K562 (cell line): Measurements from ENCODE around the gene HNRNPK. TPM values are rescaled to one million over a fixed set of nuclear protein-coding genes. Genes with fewer than 3 reads are reported as not detected.

Experiments used
- ATAC-seq: fragments of 200-7000 bp; cut with Tn5 transposase; 3 replicates; pipeline ENCODE4 v1.9.1; 2020; ENCODE audit warnings: moderate library complexity
- BruUV-seq: library from RNA; stranded (reverse); fragments of 400-500 nt; replicated peaks from 2 replicates; lab custom pipeline; 2021; lab: Mats Ljungman, UMichigan
- CTCF ChIA-PET: fragments of 300-600 bp; formaldehyde crosslinking; extraction: SDS; loops from one replicate; lab custom pipeline; 2021; ENCODE audit warnings: low intra/inter-chr PET ratio; lab: Yijun Ruan, JAX
- POLR2A ChIA-PET: fragments of 300-600, 350-650 bp; sonication (Branson Sonifier 250); formaldehyde crosslinking; extraction: SDS; loops from one replicate; lab custom pipeline; 2021; ENCODE audit warnings: antibody characterized with exemption, inconsistent platforms; lab: Yijun Ruan, JAX
- DNase-seq, 4 experiments: peaks; one replicate each; pipeline versions ENCODE4 v3.0.0 to v3.0.0-alpha.2; 2011 to 2018; ENCODE audit warnings: low spot score in 3 of 4, mixed read lengths in 3 of 4; ENCODE audit errors: extremely low read depth in 1 of 4
- FAIRE-seq: peaks from 2 replicates; lab custom pipeline; 2011; peaks lifted over from hg19 to GRCh38; lab: Jason Lieb, UNC
- H2AFZ ChIP-seq: 2 replicates; pipeline ENCODE4 v1.6.0; 2011; ENCODE audit warnings: low read depth, low read length, control low read depth, inconsistent platforms
- H3K27ac ChIP-seq: fragments of 200-600 bp; 3 replicates; pipeline ENCODE4 v1.8.0; 2011; ENCODE audit warnings: low read depth, mild to moderate bottlenecking, control low read depth, inconsistent platforms, low read length, moderate library complexity, mixed read lengths; ENCODE audit errors: extremely low read depth
- H3K27me3 ChIP-seq, 2 experiments: fragments of 300-600 bp in 1 of 2; 2 replicates in 1 of 2; 3 replicates in 1 of 2; pipeline versions ENCODE4 v1.6.0 to v1.8.0; 2011; ENCODE audit warnings: inconsistent platforms in 2 of 2, low read length in 2 of 2, mild to moderate bottlenecking in 1 of 2, mixed read lengths in 1 of 2, moderate library complexity in 1 of 2; ENCODE audit not compliant: control insufficient read depth in 2 of 2, insufficient read depth in 2 of 2
- H3K36me3 ChIP-seq: fragments of 300-600 bp; 3 replicates; pipeline ENCODE4 v1.8.0; 2011; ENCODE audit warnings: mild to moderate bottlenecking, low read length, inconsistent platforms; ENCODE audit not compliant: control insufficient read depth, insufficient read depth
- H3K4me1 ChIP-seq, 2 experiments: fragments of 200-600 bp in 1 of 2; replicated peaks in 1 of 2; 2 replicates in 1 of 2; 3 replicates in 1 of 2; pipeline versions ENCODE4 v1.5.1 to v1.8.0; 2011; ENCODE audit warnings: inconsistent platforms in 2 of 2, low read length in 2 of 2, mild to moderate bottlenecking in 1 of 2, mixed read lengths in 1 of 2, moderate library complexity in 1 of 2; ENCODE audit not compliant: control insufficient read depth in 2 of 2, insufficient read depth in 2 of 2
- H3K4me2 ChIP-seq: 2 replicates; pipeline ENCODE4 v1.6.1; 2011; ENCODE audit warnings: low read length, control low read depth, inconsistent platforms, mixed read lengths; ENCODE audit not compliant: insufficient read depth
- H3K4me3 ChIP-seq: fragments of 200-600 bp; sonication (generic), shearing (Covaris generic); 2 replicates; pipeline ENCODE4 v1.5.1; 2016; ENCODE audit warnings: control low read depth, inconsistent platforms
- H3K79me2 ChIP-seq: fragments of 200-600 bp; 3 replicates; pipeline ENCODE4 v1.8.0; 2011; ENCODE audit warnings: low read length, inconsistent platforms; ENCODE audit not compliant: control insufficient read depth, insufficient read depth
- H3K9ac ChIP-seq, 2 experiments: 2 replicates each; pipeline versions ENCODE4 v1.6.0 to v1.6.1; 2011; ENCODE audit warnings: low read depth in 2 of 2, low read length in 2 of 2, control low read depth in 1 of 2, inconsistent platforms in 1 of 2, mild to moderate bottlenecking in 1 of 2, mixed read lengths in 1 of 2; ENCODE audit not compliant: insufficient read depth in 1 of 2
- H3K9me1 ChIP-seq: one replicate; pipeline ENCODE4 v1.6.0; 2011; ENCODE audit warnings: inconsistent platforms, mild to moderate bottlenecking, low read length, moderate library complexity; ENCODE audit not compliant: control insufficient read depth, insufficient read depth
- H3K9me3 ChIP-seq: replicated peaks from 2 replicates; pipeline ENCODE4 v1.5.1; 2011; ENCODE audit warnings: low read depth, low read length, inconsistent platforms; ENCODE audit not compliant: control insufficient read depth, insufficient read depth
- H4K20me1 ChIP-seq: replicated peaks from 2 replicates; pipeline ENCODE4 v1.6.1; 2011; ENCODE audit warnings: low read length, inconsistent platforms, mixed read lengths; ENCODE audit not compliant: control insufficient read depth, insufficient read depth
- ATF6 ChIP-seq: sonication (generic); formaldehyde crosslinking; IDR thresholded peaks from 2 replicates; pipeline ENCODE4 v1.4.0; 2020; ENCODE audit warnings: mild to moderate bottlenecking, missing genetic modification reagents
- CBFA2T2 ChIP-seq: fragments of 450-650 bp; conservative IDR thresholded peaks from 2 replicates; pipeline ENCODE4 v1.6.1; 2017; ENCODE audit warnings: mild to moderate bottlenecking
- CBX8 ChIP-seq: fragments of 200-600 bp; sonication (generic); IDR thresholded peaks from 2 replicates; pipeline ENCODE4 v1.6.1; 2012; ENCODE audit warnings: borderline replicate concordance, mixed run types, low read depth, mild to moderate bottlenecking, moderate library complexity, mixed read lengths, low read length, control low read depth, inconsistent platforms; ENCODE audit not compliant: poor library complexity, severe bottlenecking; ENCODE audit errors: extremely low read depth
- EP300 ChIP-seq: IDR thresholded peaks from 2 replicates; pipeline ENCODE4 v1.6.1; 2012; ENCODE audit warnings: low read length, improper control_type of control experiment
- FOXJ3 ChIP-seq: sonication (generic); formaldehyde crosslinking; IDR thresholded peaks from 2 replicates; pipeline ENCODE4 v1.4.0; 2020; ENCODE audit warnings: mild to moderate bottlenecking, missing genetic modification reagents
- HBP1 ChIP-seq: fragments of 450-650 bp; formaldehyde crosslinking; IDR thresholded peaks from 2 replicates; pipeline ENCODE4 v1.4.0; 2022; ENCODE audit warnings: missing genetic modification characterization
- MTA1 ChIP-seq: fragments of 450-650 bp; IDR thresholded peaks from 2 replicates; pipeline ENCODE4 v1.6.1; 2017; ENCODE audit warnings: borderline replicate concordance
- NFATC3 ChIP-seq: fragments of 450-650 bp; IDR thresholded peaks from 2 replicates; pipeline ENCODE4 v1.6.1; 2017; ENCODE audit warnings: mild to moderate bottlenecking
- NFYB ChIP-seq: IDR thresholded peaks from 2 replicates; pipeline ENCODE4 v1.6.1; 2011; ENCODE audit warnings: mild to moderate bottlenecking, moderate library complexity; ENCODE audit not compliant: insufficient read length; ENCODE audit errors: extremely low read depth
- NR0B1 ChIP-seq: fragments of 450-650 bp; IDR thresholded peaks from one replicate; pipeline ENCODE4 v1.6.1; 2018; ENCODE audit warnings: mild to moderate bottlenecking, moderate library complexity; ENCODE audit not compliant: partially characterized antibody
- SMARCA5 ChIP-seq: fragments of 450-650 bp; IDR thresholded peaks from 2 replicates; pipeline ENCODE4 v1.6.1; 2016
- TEAD2 ChIP-seq: fragments of 450-650 bp; IDR thresholded peaks from 2 replicates; pipeline ENCODE4 v1.6.1; 2016; ENCODE audit warnings: missing genetic modification characterization, control low read depth, missing compliant biosample characterization
- ZBTB17 ChIP-seq: fragments of 450-650 bp; formaldehyde crosslinking; IDR thresholded peaks from 2 replicates; pipeline ENCODE4 v1.4.0; 2020; ENCODE audit warnings: mild to moderate bottlenecking
- ZKSCAN1 ChIP-seq: fragments of 150-350 bp; IDR thresholded peaks from 2 replicates; pipeline ENCODE4 v1.6.1; 2016; ENCODE audit warnings: low read depth, low read length
- ZNF217 ChIP-seq: sonication (generic); formaldehyde crosslinking; IDR thresholded peaks from 2 replicates; pipeline ENCODE4 v1.8.0; 2022; ENCODE audit warnings: mild to moderate bottlenecking, missing genetic modification reagents
- WGBS: fragments of 100-300 bp; shearing (Covaris generic); methylation state at CpG from one replicate; pipeline ENCODE4 v1.1.6; 2016; ENCODE audit warnings: low coverage, mixed read lengths; ENCODE audit not compliant: insufficient coverage; ENCODE audit errors: missing lambda C conversion rate; 5-methylcytosine and 5-hydroxymethylcytosine counted together
- in situ Hi-C: fragments of 300-500 bp; cut with MboI; formaldehyde crosslinking; loops from 4 replicates; pipeline ENCODE4 v1.15.0; 2018; ENCODE audit warnings: inconsistent platforms, mixed read lengths
- intact Hi-C: fragments of 100-400 bp; cut with micrococcal nuclease; formaldehyde crosslinking; loops from 2 replicates; pipeline ENCODE4 v1.14.2; 2022
- polyA plus RNA-seq, 8 experiments: library from polyadenylated mRNA; depleted of rRNA in 4 of 8; stranded (reverse) in 5 of 8; unstranded in 3 of 8; fragments of >200 nt; fragmentation: Nextera tagmentation in 2 of 8; fragmentation: Illumina TruSeq in 1 of 8; extraction: Ambion mirVana in 2 of 8; extraction: Trizol in 1 of 8; gene quantifications; 2 replicates each; pipeline versions ENCODE4 v1.2.1 to v1.2.3, GENCODE V29; 2011 to 2014; ENCODE audit warnings: inconsistent platforms in 1 of 8, missing spikeins in 1 of 8
- total RNA-seq, 7 experiments: library from RNA; depleted of rRNA in 6 of 7; stranded (reverse); fragments of >200 nt in 6 of 7; fragmentation: Illumina TruSeq in 2 of 7; extraction: Trizol in 2 of 7; gene quantifications; 2 replicates each; pipeline versions ENCODE4 v1.2.1 to v1.2.3, GENCODE V29; 2011 to 2021; ENCODE audit warnings: low replicate concordance in 1 of 7

HNRNPK gene
- total and polyA plus RNA-seq, 9 of the 15 experiments (the other 6 are each of a cell fraction or from before 2014, with no cell fraction given), result 224 to 883 (median 618) TPM

GRCh38 chr9:84002344-84002743 lies 22.3 kb upstream of the HNRNPK start (continued):
- TF ChIP-seq NR0B1 (no peak), ZBTB17 (CRISPR knock-in tag) (no peak), EP300 (no peak), FOXJ3 (no peak)
- TF ChIP-seq, all 486 proteins: peak for 0

GRCh38 chr9:84001621-84002020 lies 21.6 kb upstream of the HNRNPK start:
- Histone ChIP-seq H4K20me1 (no peaks in the 10 kb centered on the region), H3K27me3 (no peaks in the 10 kb centered on the region), H3K36me3 (peaks cover 26% of the 10 kb centered on the region), H3K9ac (no peak overlapping the region), H3K9me3 (no peaks in the 10 kb centered on the region), H3K9me1 (no peaks in the 10 kb centered on the region), H3K79me2 (no peaks in the 10 kb centered on the region), H3K4me2 (no peak overlapping the region), H3K4me3 (no peak overlapping the region), H3K27ac (no peak overlapping the region), H2AFZ (no peak overlapping the region), H3K4me1 (no peaks in the 10 kb centered on the region; a peak in 1 of 5 replicates)
- no TSS peak for BruUV-seq
- no peak for DNase-seq
- no peak for ATAC-seq
- TF ChIP-seq CBFA2T2 (no peak), TEAD2 (tag) (no peak), NFYB (no peak), ZNF217 (CRISPR knock-in tag) (no peak), MTA1 (no peak), ATF6 (CRISPR knock-in tag) (no peak), HBP1 (CRISPR knock-in tag) (no peak), ZKSCAN1 (no peak), NFATC3 (no peak), CBX8 (no peak), SMARCA5 (no peak)
- in situ Hi-C loops, result no loop called here
- POLR2A ChIA-PET, result no interaction called here
- intact Hi-C loops, result no loop called here
- CTCF ChIA-PET, result no interaction called here
- FAIRE-seq, result no peak
- 64% methylated on average over 2 of the region's 2 CpGs for WGBS
